ENCODE data around the gene ATP2A3. TPM values are rescaled to one million over a fixed set of nuclear protein-coding genes. Genes with fewer than 3 reads are reported as not detected.
A peak's percentile ranks its signal among the peaks of the same experiment; 100 is the strongest.

ATP2A3 gene
- total RNA-seq, 3 donors from 2014 or later: 2.6 to 15.1 (median 9.8) TPM

- no peak for DNase-seq (ENCODE audit: low spot score in 2 of 2)
- intact Hi-C loops (cut with DNase I; ENCODE audit: low total_unique reads): no loop called here
- peaks cover 0 to 7% of the 10 kb centered on the region in 2 donors for H3K4me1 ChIP-seq
- TF ChIP-seq, protein P1, sequence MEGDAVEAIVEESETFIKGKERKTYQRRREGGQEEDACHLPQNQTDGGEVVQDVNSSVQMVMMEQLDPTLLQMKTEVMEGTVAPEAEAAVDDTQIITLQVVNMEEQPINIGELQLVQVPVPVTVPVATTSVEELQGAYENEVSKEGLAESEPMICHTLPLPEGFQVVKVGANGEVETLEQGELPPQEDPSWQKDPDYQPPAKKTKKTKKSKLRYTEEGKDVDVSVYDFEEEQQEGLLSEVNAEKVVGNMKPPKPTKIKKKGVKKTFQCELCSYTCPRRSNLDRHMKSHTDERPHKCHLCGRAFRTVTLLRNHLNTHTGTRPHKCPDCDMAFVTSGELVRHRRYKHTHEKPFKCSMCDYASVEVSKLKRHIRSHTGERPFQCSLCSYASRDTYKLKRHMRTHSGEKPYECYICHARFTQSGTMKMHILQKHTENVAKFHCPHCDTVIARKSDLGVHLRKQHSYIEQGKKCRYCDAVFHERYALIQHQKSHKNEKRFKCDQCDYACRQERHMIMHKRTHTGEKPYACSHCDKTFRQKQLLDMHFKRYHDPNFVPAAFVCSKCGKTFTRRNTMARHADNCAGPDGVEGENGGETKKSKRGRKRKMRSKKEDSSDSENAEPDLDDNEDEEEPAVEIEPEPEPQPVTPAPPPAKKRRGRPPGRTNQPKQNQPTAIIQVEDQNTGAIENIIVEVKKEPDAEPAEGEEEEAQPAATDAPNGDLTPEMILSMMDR (IDR thresholded peaks at IDR 0.05): no peak
- no peak for TF ChIP-seq POLR2AphosphoS5 (IDR thresholded peaks at IDR 0.05)
- TF ChIP-seq POLR2A (IDR thresholded peaks at IDR 0.05): no peak
- peaks cover 0 to 9% of the 10 kb centered on the region in 2 donors for H3K27me3 ChIP-seq
- no peaks in the 10 kb centered on the region for H3K9me3 ChIP-seq
- H3K36me3 ChIP-seq: no peaks in the 10 kb centered on the region
- H3K4me3 ChIP-seq: peak overlapping the region in 1 of 3 donors; percentile 62
- no peak overlapping the region for H3K27ac ChIP-seq
Measured at GRCh38 chr17:3962217-3962964, 1.8 kb downstream of the ATP2A3 start.

DNA sequence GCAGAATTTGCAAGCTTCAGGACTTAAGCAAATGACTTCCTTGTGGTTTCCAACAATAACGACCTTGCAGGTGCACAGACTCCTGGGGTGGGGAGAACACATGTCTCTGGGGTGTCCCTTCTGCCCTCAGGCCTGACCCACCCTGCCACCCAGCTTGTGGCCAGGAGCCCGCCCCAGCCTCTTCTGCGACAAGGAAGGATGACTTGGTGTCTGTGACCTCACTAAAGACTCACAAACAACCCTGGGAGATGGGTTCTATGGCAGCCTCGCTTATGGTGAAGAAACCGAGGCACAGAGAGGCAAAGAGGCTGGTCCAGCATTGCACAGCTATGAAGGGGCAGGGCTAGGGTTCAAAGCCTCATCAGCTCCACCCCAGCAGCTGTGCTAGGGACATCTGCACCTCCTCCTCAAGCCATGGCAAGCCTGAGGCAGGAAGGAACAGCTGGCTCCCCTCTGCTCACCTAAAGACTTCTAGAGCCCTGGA, 2.6 kb downstream of the ATP2A3 start:
- H3K27me3 ChIP-seq: peaks cover 0 to 9% of the 10 kb centered on the region in 2 donors
- no peak overlapping the region for H3K4me3 ChIP-seq
- TF ChIP-seq POLR2AphosphoS5 (IDR thresholded peaks at IDR 0.05): no peak
- TF ChIP-seq POLR2A (IDR thresholded peaks at IDR 0.05): no peak
- peak overlapping the region in 1 of 2 donors; percentile 10 for H3K27ac ChIP-seq
- H3K9me3 ChIP-seq: no peaks in the 10 kb centered on the region
- no peak for DNase-seq (ENCODE audit: low spot score in 2 of 2)
- intact Hi-C loops (cut with DNase I; ENCODE audit: low total_unique reads): no loop called here
- peaks cover 0 to 7% of the 10 kb centered on the region in 2 donors for H3K4me1 ChIP-seq
- no peaks in the 10 kb centered on the region for H3K36me3 ChIP-seq

- Histone ChIP-seq H3K27me3 (peaks cover 0 to 9% of the 10 kb centered on the region in 2 donors), H3K4me3 (no peak overlapping the region), H3K36me3 (no peaks in the 10 kb centered on the region), H3K4me1 (peaks cover 0 to 7% of the 10 kb centered on the region in 2 donors), H3K27ac (peak overlapping the region; percentile 2 to 72), H3K9me3 (no peaks in the 10 kb centered on the region)
- intact Hi-C loops (cut with DNase I; ENCODE audit: low total_unique reads): no loop called here
- DNase-seq (ENCODE audit: low spot score in 2 of 2): peak in 1 of 2 donors; percentile 49
- no peak for TF ChIP-seq POLR2AphosphoS5 (IDR thresholded peaks at IDR 0.05)
- TF ChIP-seq, protein P1 (IDR thresholded peaks at IDR 0.05): no peak
- no peak for TF ChIP-seq POLR2A (IDR thresholded peaks at IDR 0.05)
Measured at GRCh38 chr17:3960764-3961163, 3.5 kb downstream of the ATP2A3 start.

DNA sequence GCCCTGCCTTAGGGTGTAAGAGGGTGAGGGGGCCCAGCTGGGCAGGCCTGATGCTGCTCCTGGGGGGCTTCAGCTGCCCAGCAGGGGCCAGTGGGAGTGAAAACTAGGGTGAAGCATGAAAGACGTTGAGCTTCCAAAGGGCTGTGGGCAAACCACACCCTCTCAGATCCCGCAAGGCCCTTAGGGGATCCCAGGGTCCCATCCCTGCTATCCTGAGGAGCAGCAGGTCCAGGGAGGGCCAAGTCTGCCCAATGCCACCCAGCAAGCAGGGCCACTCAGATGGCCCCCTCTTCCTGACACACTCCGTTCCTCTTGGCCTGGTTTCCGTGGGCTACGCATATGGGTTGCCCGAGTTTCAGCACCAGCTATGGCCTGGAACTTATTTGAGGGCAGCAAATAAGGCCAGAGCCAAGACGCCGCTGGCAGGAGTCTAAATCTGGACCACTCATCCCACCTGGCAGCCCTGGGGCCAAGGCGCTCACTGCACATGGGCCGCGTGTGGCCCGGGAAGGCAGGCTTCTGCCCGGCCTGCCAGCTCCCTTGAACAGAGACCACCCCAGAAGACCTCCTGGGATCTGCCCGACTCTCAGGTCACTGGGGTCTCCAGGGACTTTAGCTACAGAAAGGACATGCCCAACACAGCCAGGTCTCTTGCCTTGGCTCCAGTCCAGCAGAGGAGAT, 4.2 kb downstream of the ATP2A3 start:
- Histone ChIP-seq H3K27me3 (peaks cover 0 to 9% of the 10 kb centered on the region in 2 donors), H3K36me3 (no peaks in the 10 kb centered on the region), H3K9me3 (no peaks in the 10 kb centered on the region), H3K4me1 (peaks cover 0 to 5% of the 10 kb centered on the region in 2 donors), H3K4me3 (no peak overlapping the region), H3K27ac (peak overlapping the region; percentile 54 to 72)
- no peak for DNase-seq (ENCODE audit: low spot score in 2 of 2)
- TF ChIP-seq POLR2A (IDR thresholded peaks at IDR 0.05) (no peak), POLR2AphosphoS5 (IDR thresholded peaks at IDR 0.05) (no peak)
- TF ChIP-seq, protein P1 (IDR thresholded peaks at IDR 0.05): no peak
- intact Hi-C loops (cut with DNase I; ENCODE audit: low total_unique reads): no loop called here

GRCh38 chr17:3959295-3959899, 4.8 kb downstream of the ATP2A3 start:
- DNase-seq (ENCODE audit: low spot score in 2 of 2): peak in 1 of 2 donors; percentile 70
- no peaks in the 10 kb centered on the region for H3K4me1 ChIP-seq
- TF ChIP-seq, protein P1 (IDR thresholded peaks at IDR 0.05): no peak
- no peak for TF ChIP-seq POLR2AphosphoS5 (IDR thresholded peaks at IDR 0.05)
- TF ChIP-seq POLR2A (IDR thresholded peaks at IDR 0.05): no peak

More at GRCh38 chr17:3959295-3959899, 4.8 kb downstream of the ATP2A3 start:
- H3K27me3 ChIP-seq: peaks cover 0 to 9% of the 10 kb centered on the region in 2 donors
- intact Hi-C loops (cut with DNase I; ENCODE audit: low total_unique reads): no loop called here
- no peaks in the 10 kb centered on the region for H3K36me3 ChIP-seq
- peak overlapping the region; percentile 54 to 72 for H3K27ac ChIP-seq
- H3K9me3 ChIP-seq: no peaks in the 10 kb centered on the region
- H3K4me3 ChIP-seq: no peak overlapping the region

Measured in breast epithelium (tissue), 4 donors.